K562 (cell line): Measurements from ENCODE around the gene MYO1H. TPM values are rescaled to one million over a fixed set of nuclear protein-coding genes. Genes with fewer than 3 reads are reported as not detected.

Source experiments
- ATAC-seq: fragments of 200-7000 bp; cut with Tn5 transposase; 3 replicates; pipeline ENCODE4 v1.9.1; 2020; ENCODE audit warnings: moderate library complexity
- BruUV-seq: library from RNA; stranded (reverse); fragments of 400-500 nt; replicated peaks from 2 replicates; lab custom pipeline; 2021; lab: Mats Ljungman, UMichigan
- CTCF ChIA-PET: fragments of 300-600 bp; formaldehyde crosslinking; extraction: SDS; loops from one replicate; lab custom pipeline; 2021; ENCODE audit warnings: low intra/inter-chr PET ratio; lab: Yijun Ruan, JAX
- POLR2A ChIA-PET: fragments of 300-600, 350-650 bp; sonication (Branson Sonifier 250); formaldehyde crosslinking; extraction: SDS; loops from one replicate; lab custom pipeline; 2021; ENCODE audit warnings: antibody characterized with exemption, inconsistent platforms; lab: Yijun Ruan, JAX
- DNase-seq, 4 experiments: peaks; one replicate each; pipeline versions ENCODE4 v3.0.0 to v3.0.0-alpha.2; 2011 to 2018; ENCODE audit warnings: low spot score in 3 of 4, mixed read lengths in 3 of 4; ENCODE audit errors: extremely low read depth in 1 of 4
- FAIRE-seq: peaks from 2 replicates; lab custom pipeline; 2011; peaks lifted over from hg19 to GRCh38; lab: Jason Lieb, UNC
- H2AFZ ChIP-seq: 2 replicates; pipeline ENCODE4 v1.6.0; 2011; ENCODE audit warnings: low read depth, low read length, control low read depth, inconsistent platforms
- H3K27ac ChIP-seq: fragments of 200-600 bp; 3 replicates; pipeline ENCODE4 v1.8.0; 2011; ENCODE audit warnings: low read depth, mild to moderate bottlenecking, control low read depth, inconsistent platforms, low read length, moderate library complexity, mixed read lengths; ENCODE audit errors: extremely low read depth
- H3K27me3 ChIP-seq, 2 experiments: fragments of 300-600 bp in 1 of 2; 2 replicates in 1 of 2; 3 replicates in 1 of 2; pipeline versions ENCODE4 v1.6.0 to v1.8.0; 2011; ENCODE audit warnings: inconsistent platforms in 2 of 2, low read length in 2 of 2, mild to moderate bottlenecking in 1 of 2, mixed read lengths in 1 of 2, moderate library complexity in 1 of 2; ENCODE audit not compliant: control insufficient read depth in 2 of 2, insufficient read depth in 2 of 2
- H3K36me3 ChIP-seq: fragments of 300-600 bp; 3 replicates; pipeline ENCODE4 v1.8.0; 2011; ENCODE audit warnings: mild to moderate bottlenecking, low read length, inconsistent platforms; ENCODE audit not compliant: control insufficient read depth, insufficient read depth
- H3K4me1 ChIP-seq, 2 experiments: fragments of 200-600 bp in 1 of 2; replicated peaks in 1 of 2; 2 replicates in 1 of 2; 3 replicates in 1 of 2; pipeline versions ENCODE4 v1.5.1 to v1.8.0; 2011; ENCODE audit warnings: inconsistent platforms in 2 of 2, low read length in 2 of 2, mild to moderate bottlenecking in 1 of 2, mixed read lengths in 1 of 2, moderate library complexity in 1 of 2; ENCODE audit not compliant: control insufficient read depth in 2 of 2, insufficient read depth in 2 of 2
- H3K4me2 ChIP-seq: 2 replicates; pipeline ENCODE4 v1.6.1; 2011; ENCODE audit warnings: low read length, control low read depth, inconsistent platforms, mixed read lengths; ENCODE audit not compliant: insufficient read depth
- H3K4me3 ChIP-seq: fragments of 200-600 bp; sonication (generic), shearing (Covaris generic); 2 replicates; pipeline ENCODE4 v1.5.1; 2016; ENCODE audit warnings: control low read depth, inconsistent platforms
- H3K79me2 ChIP-seq: fragments of 200-600 bp; 3 replicates; pipeline ENCODE4 v1.8.0; 2011; ENCODE audit warnings: low read length, inconsistent platforms; ENCODE audit not compliant: control insufficient read depth, insufficient read depth
- H3K9ac ChIP-seq, 2 experiments: 2 replicates each; pipeline versions ENCODE4 v1.6.0 to v1.6.1; 2011; ENCODE audit warnings: low read depth in 2 of 2, low read length in 2 of 2, control low read depth in 1 of 2, inconsistent platforms in 1 of 2, mild to moderate bottlenecking in 1 of 2, mixed read lengths in 1 of 2; ENCODE audit not compliant: insufficient read depth in 1 of 2
- H3K9me1 ChIP-seq: one replicate; pipeline ENCODE4 v1.6.0; 2011; ENCODE audit warnings: inconsistent platforms, mild to moderate bottlenecking, low read length, moderate library complexity; ENCODE audit not compliant: control insufficient read depth, insufficient read depth
- H3K9me3 ChIP-seq: replicated peaks from 2 replicates; pipeline ENCODE4 v1.5.1; 2011; ENCODE audit warnings: low read depth, low read length, inconsistent platforms; ENCODE audit not compliant: control insufficient read depth, insufficient read depth
- H4K20me1 ChIP-seq: replicated peaks from 2 replicates; pipeline ENCODE4 v1.6.1; 2011; ENCODE audit warnings: low read length, inconsistent platforms, mixed read lengths; ENCODE audit not compliant: control insufficient read depth, insufficient read depth
- ARID1B ChIP-seq: fragments of 450-650 bp; IDR thresholded peaks from 2 replicates; pipeline ENCODE4 v1.6.1; 2016; ENCODE audit warnings: antibody characterized with exemption, mild to moderate bottlenecking, inconsistent platforms
- ARNT ChIP-seq, 2 experiments: fragments of 450-650 bp; IDR thresholded peaks; 2 replicates each; pipeline ENCODE4 v1.6.1; 2016; ENCODE audit warnings: mild to moderate bottlenecking in 1 of 2
- CXXC5 ChIP-seq: fragments of 250-450 bp; sonication (Bioruptor Pico); IDR thresholded peaks from 2 replicates; pipeline ENCODE4 v1.8.0; 2022; ENCODE audit warnings: inconsistent platforms, mild to moderate bottlenecking, moderate library complexity
- ETV6 ChIP-seq, 3 experiments: fragments of 150-350 bp in 1 of 3; sonication (generic) in 1 of 3; formaldehyde crosslinking in 1 of 3; IDR thresholded peaks; 2 replicates each; pipeline versions ENCODE4 v1.6.1 to v1.8.0; 2014 to 2022; ENCODE audit warnings: borderline replicate concordance in 2 of 3, low read depth in 2 of 3, antibody characterized with exemption in 1 of 3, low read length in 1 of 3, mild to moderate bottlenecking in 1 of 3, missing genetic modification reagents in 1 of 3
- ZBTB7A ChIP-seq: IDR thresholded peaks from 2 replicates; pipeline ENCODE4 v1.6.1; 2011; ENCODE audit warnings: low read depth, mild to moderate bottlenecking, low read length, moderate library complexity, borderline replicate concordance; ENCODE audit not compliant: control insufficient read depth
- WGBS: fragments of 100-300 bp; shearing (Covaris generic); methylation state at CpG from one replicate; pipeline ENCODE4 v1.1.6; 2016; ENCODE audit warnings: low coverage, mixed read lengths; ENCODE audit not compliant: insufficient coverage; ENCODE audit errors: missing lambda C conversion rate; 5-methylcytosine and 5-hydroxymethylcytosine counted together
- in situ Hi-C: fragments of 300-500 bp; cut with MboI; formaldehyde crosslinking; loops from 4 replicates; pipeline ENCODE4 v1.15.0; 2018; ENCODE audit warnings: inconsistent platforms, mixed read lengths
- intact Hi-C: fragments of 100-400 bp; cut with micrococcal nuclease; formaldehyde crosslinking; loops from 2 replicates; pipeline ENCODE4 v1.14.2; 2022
- polyA plus RNA-seq, 8 experiments: library from polyadenylated mRNA; depleted of rRNA in 4 of 8; stranded (reverse) in 5 of 8; unstranded in 3 of 8; fragments of >200 nt; fragmentation: Nextera tagmentation in 2 of 8; fragmentation: Illumina TruSeq in 1 of 8; extraction: Ambion mirVana in 2 of 8; extraction: Trizol in 1 of 8; gene quantifications; 2 replicates each; pipeline versions ENCODE4 v1.2.1 to v1.2.3, GENCODE V29; 2011 to 2014; ENCODE audit warnings: inconsistent platforms in 1 of 8, missing spikeins in 1 of 8
- total RNA-seq, 7 experiments: library from RNA; depleted of rRNA in 6 of 7; stranded (reverse); fragments of >200 nt in 6 of 7; fragmentation: Illumina TruSeq in 2 of 7; extraction: Trizol in 2 of 7; gene quantifications; 2 replicates each; pipeline versions ENCODE4 v1.2.1 to v1.2.3, GENCODE V29; 2011 to 2021; ENCODE audit warnings: low replicate concordance in 1 of 7

Gene MYO1H
- total and polyA plus RNA-seq, 9 of the 15 experiments (the other 6 are each of a cell fraction or from before 2014, with no cell fraction given), result not detected

- POLR2A ChIA-PET, result no interaction called here
- Histone ChIP-seq H3K4me2 (peak overlapping the region; percentile 57), H3K36me3 (no peaks in the 10 kb centered on the region), H3K27me3 (peaks cover 46 to 57% of the 10 kb centered on the region in 2 experiments), H3K27ac (no peak overlapping the region), H3K9ac (peak overlapping the region in 1 of 2 experiments; percentile 70; a peak in 1 of 4 replicates), H3K79me2 (no peaks in the 10 kb centered on the region), H3K4me1 (peaks cover 5 to 13% of the 10 kb centered on the region in 2 experiments; a peak in 3 of 5 replicates), H3K9me1 (no peaks in the 10 kb centered on the region), H3K9me3 (no peaks in the 10 kb centered on the region), H2AFZ (peak overlapping the region; percentile 55), H3K4me3 (no peak overlapping the region; the same call in 1 of the 2 replicates), H4K20me1 (0 out of 2 replicates have a peak, but pooled peaks cover 4% of the 10 kb centered on the region)
- no TSS peak for BruUV-seq
- DNase-seq (peak in 2 of 4 experiments; percentile 60 to 66), FAIRE-seq (no peak), ATAC-seq (peak; percentile 70)
- in situ Hi-C loops, result no loop called here
- TF ChIP-seq ETV6 (IDR thresholded peaks at IDR 0.05; ENCODE audit: borderline replicate concordance in 1 of 2, low read depth in 2 of 2, low read length in 1 of 2), result no peak
- no peak for TF ChIP-seq ETV6 (CRISPR knock-in tag; IDR thresholded peaks at IDR 0.05; ENCODE audit: borderline replicate concordance)
- TF ChIP-seq ARID1B, result no peak
- TF ChIP-seq ARNT (IDR thresholded peaks at IDR 0.05), result no peak
- TF ChIP-seq CXXC5 (CRISPR knock-in tag), result 0 out of 2 replicates have a peak, but pooled peaks have one; percentile 37
- TF ChIP-seq ZBTB7A, result peak; percentile 14; the same call in 1 of the 2 replicates
- WGBS, result 2% methylated on average over 19 of the region's 99 CpGs
- intact Hi-C loops, result no loop called here
- CTCF ChIA-PET, result no interaction called here
Measured at GRCh38 chr12:109309381-109310246, 38.1 kb upstream of the MYO1H start.
